Testis (tissue), 3 donors: ENCODE results near the gene ST6GALNAC6. TPM values are rescaled to one million over a fixed set of nuclear protein-coding genes. Genes with fewer than 3 reads are reported as not detected.

Experiments
- DNase-seq: peaks from one replicate; pipeline ENCODE4 v3.0.0-alpha.2; 2019
- H3K27ac ChIP-seq, 2 donors: fragments of 200-600 bp; sonication (generic); one replicate each; pipeline ENCODE4 v1.5.1; 2019
- H3K27me3 ChIP-seq: fragments of 200-600 bp; sonication (generic); one replicate; pipeline ENCODE4 v1.5.1; 2019
- H3K36me3 ChIP-seq: fragments of 200-600 bp; sonication (generic); one replicate; pipeline ENCODE4 v1.5.1; 2017; ENCODE audit warnings: low read depth; ENCODE audit errors: missing control alignments
- H3K4me1 ChIP-seq: fragments of 200-600 bp; sonication (generic); one replicate; pipeline ENCODE4 v1.5.1; 2019
- H3K4me3 ChIP-seq, 2 donors: fragments of 200-600 bp; sonication (generic); one replicate each; pipeline ENCODE4 v1.5.1; 2017 to 2019
- H3K9me3 ChIP-seq: fragments of 200-600 bp; sonication (generic); one replicate; pipeline ENCODE4 v1.5.1; 2017
- CTCF ChIP-seq, 3 experiments: fragments of 450-650 bp in 2 of 3; fragments of 200-600 bp in 1 of 3; sonication (generic) in 1 of 3; IDR thresholded peaks; one replicate each; pipeline ENCODE4 v1.5.1; 2016 to 2019; ENCODE audit warnings: antibody characterized with exemption in 3 of 3, mild to moderate bottlenecking in 2 of 3, moderate library complexity in 1 of 3
- POLR2A ChIP-seq: fragments of 450-650 bp; IDR thresholded peaks from one replicate; pipeline ENCODE4 v1.6.1; 2017; ENCODE audit warnings: antibody characterized with exemption, mild to moderate bottlenecking, moderate library complexity
- WGBS, 2 donors: methylation state at CpG; one replicate each; pipeline ENCODE4 v1.1.5; 2018; 5-methylcytosine and 5-hydroxymethylcytosine counted together
- intact Hi-C: fragments of 100-400 bp; cut with DNase I; formaldehyde crosslinking; loops from one replicate; pipeline ENCODE4 v1.15.1; 2023; ENCODE audit warnings: low total_unique reads
- polyA plus RNA-seq: library from polyadenylated mRNA; stranded (reverse); fragments of 350-450 nt; fragmentation: Illumina TruSeq; extraction: RNeasy Lipid Tissue Mini Kit (QIAGEN cat#74804); gene quantifications from one replicate; pipeline ENCODE4 v1.2.3, GENCODE V29; 2014; ENCODE audit warnings: low read depth, low replicate concordance; ENCODE audit not compliant: insufficient read depth
- total RNA-seq, 2 donors: library from RNA; depleted of rRNA; stranded (reverse); fragments of >200 nt; gene quantifications; one replicate each; pipeline ENCODE4 v1.2.3, GENCODE V29; 2016

ST6GALNAC6 gene
- total and polyA plus RNA-seq, 3 donors from 2014 or later, result 43.0 to 70.3 (median 46.3) TPM

DNA sequence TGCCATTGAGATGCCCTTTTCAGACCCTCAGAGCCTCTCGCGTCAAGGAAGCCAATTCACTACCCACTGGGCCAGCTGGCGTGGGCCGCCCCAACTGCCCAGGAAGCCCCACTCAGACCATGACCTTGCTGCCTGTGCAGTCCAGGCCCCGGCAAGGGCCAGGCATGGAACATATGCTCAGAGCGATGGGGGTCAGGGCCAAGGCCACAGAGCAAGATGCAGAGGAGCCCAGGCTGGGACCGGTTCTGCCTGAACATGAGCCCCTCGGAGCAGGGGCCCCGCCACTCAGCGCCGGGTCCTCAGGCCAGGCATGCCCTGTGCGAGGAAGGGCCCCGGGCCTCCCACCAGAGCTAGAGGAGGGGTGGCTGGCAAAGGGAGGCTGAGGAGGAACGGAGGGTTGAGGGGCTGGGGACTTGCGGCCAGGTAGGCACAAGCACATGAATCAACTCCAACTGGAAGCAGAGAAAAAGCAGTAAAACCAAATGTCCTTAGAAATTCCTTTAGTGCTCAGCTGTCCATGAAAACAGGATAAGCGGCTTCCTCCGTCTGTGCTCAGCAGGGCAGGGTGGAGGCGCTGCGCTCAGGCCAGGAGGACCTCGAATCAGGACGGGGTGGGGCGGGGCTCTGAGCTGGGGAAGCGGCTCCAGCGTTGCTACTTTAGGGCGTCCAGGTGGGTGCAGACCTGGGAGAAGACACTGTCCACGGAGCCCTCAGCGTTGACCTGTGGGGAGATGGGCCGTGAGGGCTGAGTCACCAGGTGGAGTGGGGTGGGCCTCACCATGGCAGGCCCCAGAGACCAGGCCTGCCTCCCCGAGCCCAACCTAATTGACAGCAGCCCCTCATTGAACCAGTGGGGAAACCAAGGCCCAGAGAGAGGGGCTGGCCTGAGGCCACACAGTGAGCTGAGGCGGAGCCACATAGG lies 31.8 kb downstream of the ST6GALNAC6 start:
- Histone ChIP-seq H3K27ac (peak overlapping the region; percentile 20 to 83), H3K4me3 (no peak overlapping the region), H3K4me1 (peaks cover 34% of the 10 kb centered on the region), H3K27me3 (no peaks in the 10 kb centered on the region), H3K9me3 (no peaks in the 10 kb centered on the region), H3K36me3 (no peaks in the 10 kb centered on the region)
- 54% methylated on average over 14 to 30 of the region's 30 CpGs for WGBS, 2 donors
- TF ChIP-seq CTCF (IDR thresholded peaks at IDR 0.05) (no peak), POLR2A (no peak)
- intact Hi-C loops, result loop anchor here (10.0 kb wide), 1 partner anchor 83 kb away; the partner anchor contains the start of gene CDK9
- peak; percentile 72 for DNase-seq

- peaks cover 45% of the 10 kb centered on the region for H3K4me1 ChIP-seq
- no peaks in the 10 kb centered on the region for H3K9me3 ChIP-seq
- no peaks in the 10 kb centered on the region for H3K36me3 ChIP-seq
- no peak overlapping the region for H3K4me3 ChIP-seq
- TF ChIP-seq POLR2A, result no peak
- no peak for TF ChIP-seq CTCF (IDR thresholded peaks at IDR 0.05)
- intact Hi-C loops, result loop anchor here (10.0 kb wide), 1 partner anchor 82 kb away; the partner anchor contains the start of gene CDK9
- H3K27ac ChIP-seq, result peak overlapping the region in 1 of 2 donors; percentile 64
- no peak for DNase-seq
- no peaks in the 10 kb centered on the region for H3K27me3 ChIP-seq
- 65 to 67% methylated on average over 12 to 13 of the region's 13 CpGs for WGBS, 2 donors
Measured at GRCh38 chr9:127866535-127866934, 32.9 kb downstream of the ST6GALNAC6 start.

DNA sequence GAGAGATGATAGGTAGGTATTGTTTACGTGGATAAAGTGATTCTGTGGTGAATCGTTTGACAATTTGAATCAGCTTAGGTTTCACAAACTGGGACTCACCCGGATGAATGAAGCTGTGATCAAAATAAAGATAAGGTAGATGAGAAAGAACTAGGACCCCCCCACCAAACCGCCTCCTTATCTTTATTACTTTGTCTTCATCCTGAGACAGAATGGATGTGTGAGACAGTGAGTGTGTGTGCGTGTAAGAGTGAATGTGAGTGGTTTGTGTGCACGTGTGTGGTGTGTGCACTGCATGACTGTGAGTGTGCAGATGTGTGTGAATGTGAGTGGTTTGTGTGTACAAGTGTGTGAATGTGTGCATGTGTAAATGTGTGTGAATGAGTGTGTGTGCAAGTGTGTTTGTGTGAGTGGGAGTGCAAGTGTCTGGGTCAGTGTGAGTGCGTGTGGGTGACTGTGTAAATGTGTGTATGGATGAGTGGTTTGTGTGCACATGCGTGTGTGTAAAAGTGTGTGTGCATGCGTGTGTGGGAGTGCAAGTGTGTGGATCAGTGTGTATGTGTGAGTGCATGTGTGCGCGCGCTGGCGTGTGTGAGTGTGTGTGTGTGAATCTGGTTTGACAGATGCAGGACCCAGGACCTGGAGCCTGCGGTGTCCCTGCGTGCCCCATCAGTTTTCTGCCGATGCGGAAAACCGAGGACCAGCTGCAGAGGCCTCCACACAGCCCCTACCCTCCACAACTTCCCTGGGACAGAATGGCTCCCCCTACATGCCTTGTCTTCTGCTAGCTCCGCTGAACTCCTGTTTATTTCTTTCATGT lies 33.5 kb downstream of the ST6GALNAC6 start:
- TF ChIP-seq CTCF (IDR thresholded peaks at IDR 0.05), result no peak
- no peak for TF ChIP-seq POLR2A
- Histone ChIP-seq H3K4me3 (no peak overlapping the region), H3K9me3 (no peaks in the 10 kb centered on the region), H3K4me1 (peaks cover 51% of the 10 kb centered on the region), H3K27me3 (no peaks in the 10 kb centered on the region), H3K36me3 (no peaks in the 10 kb centered on the region), H3K27ac (peak overlapping the region in 1 of 2 donors; percentile 64)
- DNase-seq, result no peak
- intact Hi-C loops, result loop anchor here (10.0 kb wide), 1 partner anchor 81 kb away; the partner anchor contains the start of gene CDK9
- WGBS, 2 donors, result 63 to 76% methylated on average over 18 to 19 of the region's 19 CpGs

GRCh38 chr9:127863191-127863621 lies 36.2 kb downstream of the ST6GALNAC6 start:
- Histone ChIP-seq H3K27ac (peak overlapping the region in 1 of 2 donors; percentile 93), H3K9me3 (no peaks in the 10 kb centered on the region), H3K27me3 (no peaks in the 10 kb centered on the region), H3K4me3 (no peak overlapping the region), H3K36me3 (no peaks in the 10 kb centered on the region), H3K4me1 (peaks cover 61% of the 10 kb centered on the region)
- TF ChIP-seq CTCF (IDR thresholded peaks at IDR 0.05) (no peak), POLR2A (no peak)
- intact Hi-C loops, result loop anchor here (10.0 kb wide), 1 partner anchor 78 kb away; the partner anchor contains the start of gene CDK9
- DNase-seq, result no peak
- 78 to 86% methylated on average over 13 of the region's 13 CpGs for WGBS, 2 donors
